Measurements from ENCODE around the gene RCOR3.
"Not testable (repeated sequence)": the region's sequence is repeated elsewhere in the genome, so short reads cannot be mapped to it uniquely, and the experiment has no call there.

Gene RCOR3

DNA sequence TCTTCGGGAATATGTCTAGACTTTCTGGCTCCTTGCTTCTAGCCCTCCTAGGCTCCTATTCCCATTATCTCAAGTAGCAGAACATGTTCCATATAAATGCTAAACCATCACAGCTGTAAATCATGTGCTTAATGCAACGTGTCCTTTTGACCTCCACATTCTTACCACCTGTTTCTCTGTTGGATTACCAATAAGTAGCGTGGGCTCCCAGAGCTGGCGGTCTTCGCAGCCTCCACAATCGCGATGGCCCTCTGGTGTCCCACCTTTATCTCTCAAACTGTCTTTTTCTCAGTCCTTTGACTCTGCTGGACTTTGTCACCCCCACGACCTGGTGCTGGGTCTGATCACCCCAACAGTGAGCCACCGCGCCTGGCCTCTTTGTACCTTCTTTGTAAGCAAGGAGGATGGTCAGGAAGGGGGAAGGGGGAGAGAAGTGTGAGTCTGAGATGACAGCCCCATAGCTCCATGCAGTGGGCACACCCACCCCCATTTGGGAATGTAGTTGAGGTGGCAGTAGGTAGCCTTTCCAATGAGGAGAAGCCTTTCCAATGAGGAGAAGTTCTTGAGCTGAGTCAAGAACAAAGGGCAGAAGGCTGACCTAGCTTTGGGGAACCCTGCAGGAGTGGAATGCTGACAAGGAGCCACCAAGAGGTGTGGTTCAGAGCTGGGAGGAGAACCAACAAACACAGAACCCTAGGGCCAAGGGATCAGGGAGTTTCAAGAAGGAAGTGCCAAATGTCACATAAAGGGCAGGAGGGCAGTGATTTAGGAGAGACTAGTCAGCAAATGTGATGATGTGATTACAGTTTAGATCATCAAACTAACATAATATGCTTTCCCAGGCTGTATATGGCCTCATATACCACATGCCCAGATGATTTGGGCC lies 81.7 kb downstream of the RCOR3 start:
- no peak for DNase-seq (ENCODE audit: low spot score)

DNA sequence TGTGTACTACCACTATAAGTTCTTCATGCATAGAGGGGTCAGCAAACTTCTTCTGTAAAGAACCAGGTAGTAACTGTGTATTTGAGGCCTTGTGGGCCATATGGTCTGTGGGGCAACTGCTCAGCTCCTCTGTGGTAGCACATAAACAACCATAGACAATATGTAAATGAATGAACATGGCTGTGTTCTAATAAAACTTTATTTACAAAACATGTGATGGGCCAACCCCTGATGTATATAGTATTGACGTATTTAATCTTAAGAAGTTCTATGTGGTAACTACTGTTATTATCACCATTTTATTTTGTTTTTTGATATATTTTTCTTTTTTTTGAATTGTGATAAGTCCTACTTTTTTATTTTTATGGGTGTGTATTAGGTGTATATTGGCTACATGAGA lies 82.8 kb downstream of the RCOR3 start:
- DNase-seq (ENCODE audit: low spot score), result no peak

DNA sequence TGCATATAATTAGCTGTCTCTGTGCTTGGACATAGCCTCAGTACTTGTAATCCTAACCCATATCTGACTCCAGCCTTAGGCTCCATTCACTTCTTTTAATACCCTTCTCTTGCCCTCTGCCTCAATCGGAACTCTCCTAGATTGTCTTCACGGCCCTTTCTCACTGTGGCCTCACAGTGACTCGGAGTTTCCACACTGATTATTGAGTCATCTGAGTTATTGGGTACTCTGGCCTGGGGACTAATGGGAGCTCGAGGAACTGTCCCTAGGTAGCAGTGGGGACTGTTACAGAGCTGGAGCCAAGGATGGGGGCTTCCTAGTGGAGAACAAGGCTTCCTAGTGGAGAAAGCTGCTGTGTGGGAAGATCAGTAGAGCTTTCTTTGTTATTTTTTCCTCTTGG lies 84.4 kb downstream of the RCOR3 start:
- DNase-seq (ENCODE audit: low spot score), result no peak

DNA sequence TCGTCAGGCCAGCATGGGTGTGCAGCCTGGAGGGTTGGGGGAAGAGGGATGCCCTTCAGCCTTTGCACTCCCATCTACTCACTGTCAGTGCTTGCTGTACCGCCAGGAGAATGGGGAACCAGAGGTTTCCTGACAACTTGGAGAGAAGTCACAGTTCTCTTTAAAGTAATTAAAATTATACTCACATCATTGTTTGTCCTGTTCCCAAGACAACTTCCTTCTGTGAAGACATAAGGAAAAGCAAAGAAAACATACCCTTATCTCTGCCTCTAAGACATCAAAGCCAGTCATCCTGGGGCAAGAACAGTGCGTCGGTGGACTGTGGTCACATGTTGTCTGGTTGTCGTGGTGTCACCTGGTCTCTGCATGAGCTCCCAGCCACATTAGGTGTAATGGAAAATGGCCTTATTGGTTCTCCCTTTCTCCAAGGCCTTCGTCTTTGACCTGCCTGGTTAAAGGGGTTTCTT lies 85.0 kb downstream of the RCOR3 start:
- DNase-seq (ENCODE audit: low spot score), result no peak

DNA sequence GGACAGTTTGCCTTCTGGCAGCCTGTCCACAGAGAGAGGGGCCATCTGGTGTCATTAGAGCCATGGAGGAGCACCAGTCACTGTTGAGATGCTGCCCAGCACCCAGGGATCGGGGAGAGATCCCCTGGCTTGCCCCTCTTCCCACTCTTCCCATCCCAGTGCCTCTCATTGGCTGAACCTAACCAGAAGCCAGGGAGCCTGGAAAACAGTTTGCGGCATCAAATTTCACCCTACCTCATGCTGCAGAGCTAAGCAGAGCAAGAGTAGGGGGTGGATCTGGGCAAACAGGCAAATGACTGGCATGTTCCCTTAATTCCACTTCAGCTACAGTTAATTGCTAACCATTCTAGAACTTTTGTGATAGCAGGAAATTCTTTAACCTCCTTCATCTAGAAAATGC lies 86.6 kb downstream of the RCOR3 start:
- DNase-seq (ENCODE audit: low spot score), result no peak

DNA sequence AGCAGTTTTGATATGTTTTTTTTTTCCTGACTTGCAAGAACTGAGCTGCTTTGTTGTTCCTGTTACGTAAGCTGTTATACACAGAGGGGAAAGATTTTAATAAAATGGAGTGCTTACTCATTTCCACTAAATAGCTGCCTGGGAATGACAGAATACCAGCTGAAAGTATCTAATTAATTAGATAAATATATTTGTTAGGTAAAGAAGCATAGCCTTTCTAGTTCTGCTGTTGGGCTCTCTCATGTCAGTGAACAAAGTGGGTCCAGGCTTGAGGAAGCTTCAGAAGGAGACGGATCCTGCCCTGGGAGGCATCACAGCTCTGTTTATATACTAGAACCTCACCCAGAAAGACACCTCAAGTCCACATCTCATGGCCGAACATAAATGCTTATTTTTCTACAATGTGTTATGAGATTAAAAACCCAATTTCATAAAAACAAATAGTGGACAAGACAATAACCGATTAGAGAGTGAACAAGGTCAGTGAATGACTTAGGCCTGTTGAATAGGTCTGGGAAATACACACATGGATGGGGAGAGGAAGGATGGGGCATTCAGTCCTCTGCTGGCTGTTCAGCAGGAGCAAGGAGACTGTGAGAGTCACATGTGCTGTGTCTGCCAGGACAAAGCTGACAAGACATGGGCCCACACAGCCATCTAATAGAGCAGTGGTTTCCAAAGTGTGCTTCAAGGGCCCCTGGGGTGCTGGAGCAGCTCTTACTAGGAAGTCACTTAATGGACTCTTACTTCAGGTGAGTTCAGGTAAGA lies 88.1 kb downstream of the RCOR3 start:
- DNase-seq (ENCODE audit: low spot score), result no peak

DNA sequence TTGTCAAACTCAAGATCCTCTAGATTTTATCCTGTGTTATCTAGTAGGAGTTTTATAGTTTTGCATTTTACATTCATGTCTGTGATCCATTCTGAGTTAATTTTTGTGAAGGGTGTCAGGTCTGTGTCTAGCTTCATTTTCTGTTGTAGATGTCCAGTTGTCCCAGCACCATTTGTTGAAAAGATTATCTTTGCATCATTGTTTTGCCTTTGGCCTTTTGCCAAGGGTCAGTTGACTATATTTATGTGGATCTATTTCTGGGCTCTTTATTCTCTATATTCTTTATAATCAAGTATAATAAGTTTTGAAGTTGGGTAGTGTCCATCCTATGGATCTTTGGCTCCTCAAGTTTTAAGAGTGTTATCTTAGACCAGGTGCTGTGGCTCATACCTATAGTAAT lies 89.4 kb downstream of the RCOR3 start:
- no peak for DNase-seq (ENCODE audit: low spot score)

DNA sequence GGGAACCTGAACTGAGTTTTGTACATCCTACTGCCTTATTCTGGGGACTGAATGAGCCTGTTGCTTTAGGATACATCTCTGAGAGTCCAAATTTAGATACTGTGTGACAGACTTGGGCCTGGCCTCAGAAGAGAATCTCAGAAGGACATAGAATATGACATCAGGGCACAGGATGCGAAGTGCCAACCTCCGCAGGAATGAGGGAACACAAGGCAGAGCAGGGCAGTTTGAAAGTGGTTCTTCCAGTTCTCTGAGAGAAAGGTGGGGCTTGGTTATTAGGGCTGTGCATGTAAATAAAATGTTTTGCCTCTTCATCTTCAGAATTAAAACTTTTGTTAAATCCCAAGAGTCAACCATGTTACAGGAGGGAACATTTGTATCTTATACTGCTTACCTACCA lies 90.6 kb downstream of the RCOR3 start:
- DNase-seq (ENCODE audit: low spot score), result no peak

DNA sequence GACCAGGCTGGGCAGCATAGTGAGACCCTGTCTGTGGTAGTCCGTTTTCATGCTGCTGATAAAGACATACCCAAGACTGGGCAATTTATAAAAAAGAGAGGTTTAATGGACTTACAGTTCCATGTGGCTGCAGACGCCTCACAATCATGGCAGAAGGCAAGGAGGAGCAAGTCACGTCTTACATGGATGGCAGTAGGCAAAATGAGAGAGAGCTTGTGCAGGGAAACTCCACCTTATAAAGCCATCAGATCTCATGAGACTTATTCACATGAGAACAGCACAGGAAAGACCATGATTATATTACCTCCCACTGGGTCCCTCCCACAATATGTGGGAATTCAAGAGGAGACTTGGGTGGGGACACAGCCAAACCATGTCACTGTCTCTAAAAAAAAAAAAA lies 92.9 kb downstream of the RCOR3 start:
- not testable (repeated sequence) for DNase-seq (ENCODE audit: low spot score)

DNA sequence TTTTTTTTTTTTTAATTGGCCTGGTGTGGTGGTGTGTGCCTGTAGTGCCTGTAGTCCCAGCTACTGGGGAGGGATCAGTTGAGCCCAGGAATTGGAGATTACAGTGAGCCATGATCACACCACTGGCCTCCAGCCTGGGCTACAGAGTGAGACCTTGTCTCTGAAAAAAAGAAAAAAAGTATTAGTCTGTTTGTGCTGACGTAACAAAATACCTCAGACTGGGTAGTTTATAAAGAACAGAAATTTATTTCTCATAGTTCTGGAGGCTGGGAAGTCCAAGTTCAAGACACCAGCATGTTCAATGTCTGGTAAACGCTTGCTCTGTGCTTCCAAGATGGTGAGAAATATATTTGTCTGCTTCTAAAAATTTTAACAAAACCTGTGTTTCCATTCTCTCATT lies 93.3 kb downstream of the RCOR3 start:
- DNase-seq (ENCODE audit: low spot score), result no peak

DNA sequence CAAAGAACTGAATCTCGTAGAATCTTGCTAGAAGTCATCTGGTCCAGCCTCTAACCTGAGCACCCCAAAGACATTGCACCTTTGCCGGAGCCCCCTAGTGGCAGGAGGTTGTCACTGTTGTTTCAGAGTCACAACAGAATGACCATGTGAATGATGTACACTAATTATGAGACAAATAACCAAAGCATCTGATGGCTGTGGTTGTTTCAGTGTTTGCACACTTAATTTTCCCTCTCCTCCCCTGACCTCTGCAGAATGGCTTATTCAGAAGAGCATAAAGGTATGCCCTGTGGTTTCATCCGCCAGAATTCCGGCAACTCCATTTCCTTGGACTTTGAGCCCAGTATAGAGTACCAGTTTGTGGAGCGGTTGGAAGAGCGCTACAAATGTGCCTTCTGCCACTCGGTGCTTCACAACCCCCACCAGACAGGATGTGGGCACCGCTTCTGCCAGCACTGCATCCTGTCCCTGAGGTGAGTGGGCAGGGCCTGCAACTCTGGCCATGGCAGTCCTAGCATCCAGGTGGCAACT lies 93.9 kb downstream of the RCOR3 start:
- peak; percentile 20 for DNase-seq (ENCODE audit: low spot score)

DNA sequence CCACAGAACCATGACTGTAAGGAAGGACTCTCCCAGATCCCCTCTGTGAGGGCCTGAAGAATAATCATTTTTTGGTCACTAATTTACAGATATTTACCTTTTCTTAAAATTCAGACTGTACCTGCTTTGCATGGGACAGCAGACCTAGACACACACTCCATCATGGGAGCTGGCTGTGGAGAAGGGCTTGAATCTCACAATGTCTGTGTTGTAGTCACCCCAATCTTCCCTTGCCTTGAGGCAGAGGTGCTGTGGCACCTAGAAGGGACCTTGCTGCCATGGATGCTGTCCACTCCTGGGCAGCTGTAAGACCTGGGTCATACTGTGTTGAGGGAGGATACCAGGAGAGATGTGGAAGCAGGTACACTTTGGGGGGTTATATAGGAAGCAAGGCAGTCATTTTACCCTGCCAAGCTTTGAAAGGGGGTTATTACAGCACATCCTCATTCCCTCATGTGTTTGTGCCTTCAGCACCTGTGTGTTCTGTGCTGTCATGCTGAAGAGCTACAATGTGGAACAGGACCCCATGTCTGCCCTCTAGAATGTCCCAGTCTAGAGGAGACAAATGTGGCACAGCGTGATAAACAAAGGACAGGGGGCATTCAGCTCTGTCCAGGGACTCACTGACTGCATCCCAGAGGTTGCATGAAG lies 94.5 kb downstream of the RCOR3 start:
- no peak for DNase-seq (ENCODE audit: low spot score)

DNA sequence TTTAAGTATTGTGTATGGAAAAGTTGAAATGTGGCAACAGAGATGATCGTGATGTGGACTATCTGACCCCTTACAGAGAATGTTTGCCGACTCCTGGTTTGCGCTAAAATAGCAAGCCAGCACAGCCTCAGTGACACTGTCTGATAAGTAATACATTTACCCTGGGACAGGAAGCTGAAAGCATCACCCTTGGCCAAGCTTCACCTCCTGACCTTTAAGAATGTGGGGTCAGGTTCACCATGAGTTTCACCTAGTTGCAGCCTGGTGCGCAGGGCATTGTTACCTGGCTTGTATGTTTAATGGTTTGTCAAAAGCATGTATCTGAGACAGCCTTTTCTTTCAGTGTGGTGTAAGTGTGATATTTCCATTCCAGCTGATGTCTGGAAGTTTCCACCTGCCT lies 96.7 kb downstream of the RCOR3 start:
- DNase-seq (ENCODE audit: low spot score), result no peak

DNA sequence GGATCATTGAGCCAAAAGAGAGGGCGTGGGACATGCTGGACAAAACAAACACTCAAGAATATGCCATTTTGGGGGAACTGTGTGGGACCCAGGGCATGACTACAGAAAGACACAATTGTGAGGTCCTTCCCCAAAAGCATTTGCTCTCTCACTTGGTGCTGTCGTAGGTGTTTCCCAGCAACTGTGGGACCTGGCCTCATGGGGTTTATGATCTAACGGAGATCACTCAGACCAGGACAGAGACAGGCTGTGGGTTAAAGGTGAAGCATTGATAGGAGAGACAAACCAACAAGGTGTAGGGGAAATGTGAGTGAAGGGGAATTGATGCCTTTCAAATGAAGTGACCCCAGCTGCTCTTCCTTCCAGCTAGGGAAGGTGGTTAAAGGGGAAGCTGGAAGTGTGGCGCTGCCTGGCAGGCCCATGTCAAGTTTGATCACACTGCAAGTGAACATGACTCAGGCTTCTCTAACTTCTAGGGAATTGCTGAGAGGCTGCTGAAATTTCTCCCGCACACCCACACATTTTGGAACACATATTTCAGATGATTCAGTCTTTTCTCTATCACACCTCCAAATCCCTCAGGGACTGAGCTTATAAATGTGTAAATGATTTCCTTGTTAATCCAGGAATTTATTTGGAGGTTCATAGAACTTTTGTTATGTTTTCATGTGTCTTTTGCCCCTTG lies 97.7 kb downstream of the RCOR3 start:
- peak; percentile 19 for DNase-seq (ENCODE audit: low spot score)

DNA sequence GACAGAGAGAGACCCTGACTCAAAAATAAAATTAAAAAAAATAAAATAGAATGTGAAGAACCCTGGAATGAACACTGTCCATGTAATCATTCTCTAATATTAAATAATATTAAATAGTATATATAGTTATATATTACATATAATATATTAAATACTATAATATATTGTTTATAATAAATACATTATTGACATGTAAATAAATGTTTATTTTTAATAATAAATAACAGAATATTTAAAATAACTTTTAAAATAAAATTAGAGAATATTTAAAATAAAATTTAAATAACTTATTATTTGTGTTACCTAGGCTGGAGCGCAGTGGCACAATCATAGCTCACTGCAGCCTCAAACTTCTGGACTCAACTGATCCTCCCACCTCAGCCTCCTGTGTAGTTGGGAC lies 99.5 kb downstream of the RCOR3 start:
- no peak for DNase-seq (ENCODE audit: low spot score)

DNA sequence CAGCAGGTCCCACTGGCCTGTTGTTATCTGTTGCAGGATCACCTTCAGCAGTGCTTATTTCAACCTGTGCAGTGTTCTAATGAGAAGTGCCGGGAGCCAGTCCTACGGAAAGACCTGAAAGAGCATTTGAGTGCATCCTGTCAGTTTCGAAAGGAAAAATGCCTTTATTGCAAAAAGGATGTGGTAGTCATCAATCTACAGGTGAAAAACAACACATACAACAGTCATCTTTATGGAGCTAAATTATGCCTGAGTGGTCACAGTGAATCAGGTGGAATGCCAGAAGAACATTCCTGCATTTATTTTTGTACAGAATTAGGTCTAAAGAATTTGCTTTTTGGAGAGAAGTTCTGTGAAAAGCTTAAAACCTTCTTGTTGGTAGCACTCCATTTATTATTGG lies 100.7 kb downstream of the RCOR3 start:
- DNase-seq (ENCODE audit: low spot score), result no peak

DNA sequence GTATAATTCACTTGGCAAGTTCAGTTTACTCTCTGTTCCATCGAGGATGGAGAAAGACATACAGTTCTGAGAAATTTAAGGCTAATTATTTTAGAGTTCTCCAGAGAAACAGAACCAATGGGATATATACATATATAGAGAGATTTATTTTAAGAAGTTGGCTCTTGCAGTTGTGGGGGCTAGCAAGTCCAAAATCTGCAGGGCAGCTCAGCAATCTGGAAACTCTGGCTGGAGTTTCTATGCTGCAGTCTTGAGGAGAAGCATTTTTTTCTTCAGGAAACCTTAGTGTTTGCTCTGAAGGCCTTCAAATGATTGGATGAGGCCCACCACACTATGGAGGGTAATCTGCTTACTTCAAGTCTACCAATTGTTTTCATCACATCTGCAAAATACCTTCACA lies 102.0 kb downstream of the RCOR3 start:
- DNase-seq (ENCODE audit: low spot score), result no peak
